ENCODE results near the gene TPRX1.
"Not testable (repeated sequence)": the region's sequence is repeated elsewhere in the genome, so short reads cannot be mapped to it uniquely, and the experiment has no call there.

Gene TPRX1

GRCh38 chr19:47798904-47799266 is 5.5 kb downstream of the TPRX1 start:
- no peak for DNase-seq

DNA sequence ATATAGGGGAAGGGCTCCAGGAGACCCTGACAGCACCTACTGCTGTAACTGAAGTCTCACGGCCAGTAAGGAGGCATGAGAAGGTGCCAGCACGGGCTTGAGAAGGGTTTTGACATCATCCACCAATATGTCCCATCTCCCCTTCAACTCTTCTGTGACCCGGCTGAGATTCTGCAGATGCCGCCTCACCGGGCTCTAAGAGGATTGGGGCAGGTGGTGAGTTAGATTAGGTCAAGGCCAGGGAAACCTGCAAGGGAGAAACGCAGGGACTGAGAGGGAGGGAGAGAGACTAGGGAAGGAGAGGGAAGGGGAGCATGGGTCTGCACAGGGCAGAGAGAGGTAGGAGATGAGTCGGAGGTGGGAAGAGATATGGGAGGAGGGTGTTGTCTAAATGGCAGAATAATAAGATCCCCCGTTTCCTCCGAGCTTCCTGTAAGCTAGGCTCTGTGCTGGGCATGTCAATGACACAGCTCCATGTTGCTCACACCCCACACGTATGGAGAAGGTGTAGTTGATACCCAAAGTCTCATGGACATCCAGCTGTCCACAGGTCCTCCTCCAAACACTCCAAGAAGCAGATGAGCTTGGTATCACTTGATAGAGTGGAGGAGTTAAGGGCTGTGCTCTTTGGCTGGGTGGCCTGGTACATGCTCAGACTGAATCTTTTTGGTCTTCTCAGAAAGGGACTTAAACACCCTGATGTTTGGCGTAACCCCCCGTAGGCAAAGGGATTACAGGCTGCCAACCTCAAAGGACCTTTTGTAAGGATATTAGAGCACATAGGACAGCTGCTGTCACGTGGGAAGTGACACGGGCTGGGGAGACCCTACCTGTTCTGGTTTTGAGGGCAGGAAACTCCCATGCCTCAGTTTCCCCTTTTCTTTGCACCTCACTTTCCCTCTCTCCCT is 6.1 kb downstream of the TPRX1 start:
- DNase-seq, result no peak

- DNase-seq, result no peak
Observed at GRCh38 chr19:47796785-47797184, 7.6 kb downstream of the TPRX1 start.

DNA sequence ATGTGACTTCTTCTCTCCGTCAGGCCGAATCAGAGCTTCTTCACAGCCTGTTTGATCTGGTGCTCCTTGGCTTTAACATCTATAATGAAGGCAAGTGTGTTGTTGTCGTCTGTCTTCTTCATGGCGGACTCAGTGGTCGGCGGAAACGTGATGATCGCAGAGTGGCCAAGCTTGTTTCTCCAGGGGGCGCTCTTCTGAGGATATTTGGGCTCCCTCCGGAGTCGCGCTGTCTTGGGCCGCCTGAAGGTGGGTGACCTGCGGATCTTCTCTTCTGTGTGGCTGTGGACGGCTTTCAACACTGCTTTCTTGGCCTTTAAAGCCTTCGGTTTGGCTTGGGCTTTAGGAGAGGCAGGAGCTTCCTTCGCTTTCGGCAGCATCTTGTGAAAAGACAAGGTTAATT is 9.8 kb downstream of the TPRX1 start:
- DNase-seq, result no peak

GRCh38 chr19:47792616-47793015 is 11.7 kb downstream of the TPRX1 start:
- no peak for DNase-seq

GRCh38 chr19:47790398-47790814 is 13.9 kb downstream of the TPRX1 start:
- DNase-seq, result peak; percentile 65 to 94 (median 82)

DNA sequence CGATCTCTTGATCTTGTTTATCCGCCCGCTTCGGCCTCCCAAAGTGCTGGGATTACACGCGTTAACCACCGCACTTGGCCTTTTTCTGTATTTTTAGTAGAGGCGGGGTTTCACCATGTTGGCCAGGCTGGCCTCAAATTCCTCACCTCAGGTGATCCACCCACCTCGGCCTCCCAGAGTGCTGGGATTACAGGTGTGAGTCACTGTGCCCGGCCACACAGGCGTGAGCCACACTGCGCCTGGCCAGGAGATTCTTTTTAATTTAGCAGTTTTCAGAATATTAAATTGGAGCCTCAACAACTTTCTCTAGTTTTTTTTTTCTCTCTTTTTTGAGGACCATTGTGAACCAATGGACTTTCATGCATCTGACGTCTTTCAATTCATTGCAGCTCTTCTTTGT is 14.5 kb downstream of the TPRX1 start:
- DNase-seq, result not testable (repeated sequence)

GRCh38 chr19:47787307-47787706 is 17.0 kb downstream of the TPRX1 start:
- DNase-seq, result not testable (repeated sequence)

DNA sequence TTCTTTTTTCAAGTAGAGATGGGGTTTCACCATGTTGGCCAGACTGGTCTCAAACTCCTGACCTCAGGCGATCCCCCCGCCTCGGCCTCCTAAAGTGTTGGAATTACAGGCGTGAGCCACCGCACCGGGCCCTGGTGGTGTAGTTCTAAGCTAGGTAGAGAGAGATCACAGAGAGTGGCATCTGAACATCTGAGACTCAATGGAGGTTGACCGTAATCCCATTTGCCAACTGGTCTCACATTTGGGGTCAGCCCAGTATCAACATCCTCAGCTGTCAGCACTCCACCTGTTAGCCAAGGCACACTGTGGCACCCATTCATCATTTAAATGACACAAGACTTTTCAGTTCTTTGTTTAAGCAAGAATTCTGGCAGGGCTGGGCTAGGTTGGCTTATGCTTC is 17.8 kb downstream of the TPRX1 start:
- no peak for DNase-seq

GRCh38 chr19:47781590-47782262 is 22.6 kb downstream of the TPRX1 start:
- DNase-seq, result no peak

GRCh38 chr19:47780215-47780551 is 24.2 kb downstream of the TPRX1 start:
- no peak for DNase-seq

- DNase-seq, result no peak
Observed at GRCh38 chr19:47779524-47780214, 24.7 kb downstream of the TPRX1 start.

DNA sequence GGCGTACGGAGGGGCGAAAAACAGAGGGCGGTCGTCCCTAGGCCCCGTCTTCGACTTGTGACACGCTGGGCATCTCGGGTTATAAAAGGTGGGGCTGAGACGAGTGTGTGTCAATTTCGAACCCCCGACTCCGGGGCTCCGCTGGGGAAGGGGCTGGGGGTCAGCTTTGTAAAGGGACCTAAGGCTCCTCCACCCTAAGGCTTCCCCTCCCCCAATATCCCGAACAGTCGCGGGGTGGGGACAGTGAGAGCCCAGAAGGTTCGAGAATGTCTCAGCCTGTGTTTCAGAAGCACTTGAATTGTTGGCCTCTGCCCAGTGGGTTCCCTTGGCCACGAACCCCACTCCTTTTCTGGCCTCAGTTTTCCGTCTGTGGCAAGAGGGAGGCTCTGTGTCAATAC is 25.4 kb downstream of the TPRX1 start:
- DNase-seq, result no peak

- DNase-seq, result peak; percentile 49 to 79 (median 61)
Observed at GRCh38 chr19:47778049-47778953, 26.1 kb downstream of the TPRX1 start, which contains the start of gene SELENOW. Gene SELENOW, plus strand, starts transcription at chr19:47778703. Its CDS starts 83 bp downstream, at chr19:47778786.

GRCh38 chr19:47777245-47778048 is 26.9 kb downstream of the TPRX1 start:
- not testable (repeated sequence) for DNase-seq

- DNase-seq, result no peak
Observed at GRCh38 chr19:47776568-47776967, 27.8 kb downstream of the TPRX1 start.

DNA sequence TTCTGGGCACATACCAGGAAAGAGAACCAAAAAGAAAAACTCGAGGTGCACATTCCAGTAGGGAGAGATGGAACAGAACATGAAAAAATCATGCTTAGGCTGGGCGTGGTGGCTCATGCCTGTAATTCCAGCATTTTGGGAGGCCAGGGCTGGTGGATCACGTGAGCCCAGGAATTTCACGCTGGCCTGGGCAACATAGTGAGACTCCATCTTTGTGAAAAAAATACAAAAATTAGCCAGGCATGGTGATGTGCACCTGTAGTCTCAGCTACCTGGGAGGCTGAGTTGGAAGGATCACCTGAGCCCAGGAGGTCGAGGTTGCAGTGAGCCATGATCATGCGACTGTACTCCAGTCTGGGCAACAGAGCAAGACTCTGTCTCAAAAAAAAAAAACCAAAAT is 33.1 kb downstream of the TPRX1 start:
- not testable (repeated sequence) for DNase-seq

DNA sequence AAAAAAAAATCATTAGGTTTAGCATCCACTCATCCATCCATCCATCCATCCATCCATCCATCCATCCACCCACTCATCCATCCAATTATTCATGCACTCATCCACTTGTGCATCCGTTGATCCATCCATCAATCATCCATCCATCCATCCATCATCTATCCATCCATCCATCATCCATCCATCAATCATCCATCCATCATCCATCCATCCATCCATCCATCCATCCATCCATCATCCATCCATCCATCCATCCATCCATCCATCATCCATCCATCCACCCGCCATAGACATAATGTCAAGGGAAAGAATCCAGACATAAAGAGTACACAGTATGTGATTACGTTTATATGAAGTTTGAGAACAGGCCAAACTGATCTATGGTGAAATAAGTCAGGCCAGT is 34.8 kb downstream of the TPRX1 start:
- DNase-seq, result no peak

GRCh38 chr19:47768604-47769003 is 35.7 kb downstream of the TPRX1 start:
- DNase-seq, result no peak

- no peak for DNase-seq
Observed at GRCh38 chr19:47767349-47767748, 37.0 kb downstream of the TPRX1 start.

DNA sequence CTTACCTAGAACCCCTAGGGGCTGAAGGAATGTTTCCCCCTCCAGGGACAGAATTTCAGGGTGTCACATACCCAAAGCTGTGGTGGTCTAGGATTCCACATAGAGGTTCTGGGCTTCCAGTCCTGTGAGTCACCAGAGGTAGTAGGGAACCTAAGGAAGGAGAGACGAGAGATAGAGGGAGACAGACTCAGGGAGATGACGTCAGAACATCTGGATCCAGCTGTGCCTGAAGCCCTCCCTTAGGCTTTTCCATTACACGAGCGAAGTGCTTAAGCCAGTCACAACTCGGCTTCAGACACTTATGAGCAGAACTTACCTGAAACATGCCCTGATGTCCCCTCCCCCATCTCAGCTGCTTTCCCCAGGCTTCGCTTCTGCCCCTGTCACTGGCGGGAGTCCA is 37.7 kb downstream of the TPRX1 start:
- DNase-seq, result no peak

DNA sequence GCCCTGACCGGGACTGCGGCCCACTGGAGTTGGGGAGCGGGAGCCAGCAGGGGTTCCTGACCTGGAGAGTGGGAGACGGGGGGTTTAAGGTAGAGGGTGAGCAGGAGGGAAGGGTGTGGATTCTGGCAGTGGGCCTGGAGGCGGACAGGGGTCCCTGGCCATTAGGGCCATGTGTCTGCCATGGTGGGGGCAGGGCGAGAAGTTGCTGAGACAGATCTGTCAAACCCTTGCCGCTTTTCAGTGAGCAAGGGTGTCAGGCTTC is 38.1 kb downstream of the TPRX1 start:
- DNase-seq, result no peak
